ENCODE results near the gene PLEKHO2.
"Not testable (repeated sequence)": the region's sequence is repeated elsewhere in the genome, so short reads cannot be mapped to it uniquely, and the experiment has no call there.

Gene PLEKHO2, protein sequence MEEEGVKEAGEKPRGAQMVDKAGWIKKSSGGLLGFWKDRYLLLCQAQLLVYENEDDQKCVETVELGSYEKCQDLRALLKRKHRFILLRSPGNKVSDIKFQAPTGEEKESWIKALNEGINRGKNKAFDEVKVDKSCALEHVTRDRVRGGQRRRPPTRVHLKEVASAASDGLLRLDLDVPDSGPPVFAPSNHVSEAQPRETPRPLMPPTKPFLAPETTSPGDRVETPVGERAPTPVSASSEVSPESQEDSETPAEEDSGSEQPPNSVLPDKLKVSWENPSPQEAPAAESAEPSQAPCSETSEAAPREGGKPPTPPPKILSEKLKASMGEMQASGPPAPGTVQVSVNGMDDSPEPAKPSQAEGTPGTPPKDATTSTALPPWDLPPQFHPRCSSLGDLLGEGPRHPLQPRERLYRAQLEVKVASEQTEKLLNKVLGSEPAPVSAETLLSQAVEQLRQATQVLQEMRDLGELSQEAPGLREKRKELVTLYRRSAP

DNA sequence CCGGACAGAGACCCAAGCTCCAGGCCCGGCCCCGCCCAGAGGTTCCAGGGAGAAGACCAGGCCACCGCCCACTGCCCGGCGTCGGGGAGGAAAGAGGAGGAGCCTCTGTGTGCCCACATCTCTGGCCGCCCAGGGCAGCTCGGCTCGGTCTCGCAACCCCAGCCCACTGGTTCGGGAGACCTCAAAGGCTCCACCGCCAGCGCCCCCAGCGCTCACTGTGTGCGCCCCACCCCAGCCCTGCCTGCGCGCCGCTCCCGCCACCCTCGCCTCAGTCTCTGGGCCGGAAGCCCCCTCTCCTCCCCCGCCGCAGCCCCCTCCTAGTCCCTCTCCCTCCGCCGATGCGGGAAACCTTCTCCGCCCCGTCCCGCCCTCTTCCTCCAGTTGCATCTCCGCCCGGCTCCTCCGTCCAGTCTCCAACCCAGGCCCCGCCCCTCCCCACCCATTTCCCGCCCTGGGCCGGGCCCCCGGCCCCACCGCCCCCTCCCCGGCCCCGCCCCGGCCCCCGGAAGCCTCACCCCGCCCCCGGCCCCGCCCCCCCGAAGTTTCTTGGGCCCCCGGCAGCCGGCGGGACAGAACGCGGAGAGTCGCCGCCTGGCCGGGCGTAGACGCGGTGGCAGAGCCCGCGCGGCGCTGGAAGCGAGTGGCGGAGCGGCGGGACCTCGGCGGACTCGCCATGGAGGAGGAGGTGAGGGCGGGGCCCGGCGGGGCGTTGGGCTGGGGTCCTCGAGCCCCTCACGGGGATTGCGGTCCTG, at the start of gene PLEKHO2:
TSS of gene PLEKHO2 (plus strand) at position 572 of the 752 bp plus-strand sequence. CDS start at position 674, 102 bp downstream.
- DNase-seq (ENCODE audit: low read depth) = peak; percentile 58

DNA sequence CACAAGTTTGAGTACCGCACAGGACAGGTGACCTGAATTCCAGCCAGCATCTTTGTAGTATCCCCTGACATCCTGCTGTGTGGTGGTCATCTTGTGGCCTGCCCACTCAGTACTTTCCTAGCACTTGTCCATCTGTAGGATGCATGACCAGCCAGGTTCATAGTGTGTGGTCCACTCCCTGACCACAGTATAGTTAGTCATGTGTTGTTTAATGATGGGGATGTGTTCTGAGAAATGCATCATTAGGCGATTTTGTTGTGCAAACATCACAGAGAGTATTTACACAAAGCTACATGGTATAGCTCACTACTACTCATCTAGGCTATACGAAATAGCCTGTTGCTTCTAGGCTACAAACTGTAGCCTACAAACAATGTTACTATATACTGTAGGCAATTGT, 49.4 kb upstream of the PLEKHO2 start:
- no peak for DNase-seq (ENCODE audit: low read depth)

DNA sequence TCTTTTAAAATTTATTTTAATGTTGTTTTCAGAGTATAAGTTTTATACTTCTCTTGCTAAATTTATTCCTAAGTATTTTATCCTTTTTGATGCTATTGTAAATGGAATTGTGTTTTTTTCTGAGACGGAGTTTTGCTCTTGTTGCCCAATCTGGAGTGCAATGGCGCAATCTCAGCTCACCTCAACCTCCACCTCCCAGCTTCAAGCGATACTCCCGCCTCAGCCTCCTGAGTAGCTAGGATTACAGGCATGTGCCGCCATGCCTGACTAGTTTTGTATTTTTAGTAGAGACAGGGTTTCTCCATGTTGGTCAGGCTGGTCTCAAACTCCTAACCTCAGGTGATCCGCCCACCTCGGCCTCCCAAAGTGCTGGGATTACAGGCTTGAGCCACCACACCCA, 46.4 kb upstream of the PLEKHO2 start:
- not testable (repeated sequence) for DNase-seq (ENCODE audit: low read depth)

DNA sequence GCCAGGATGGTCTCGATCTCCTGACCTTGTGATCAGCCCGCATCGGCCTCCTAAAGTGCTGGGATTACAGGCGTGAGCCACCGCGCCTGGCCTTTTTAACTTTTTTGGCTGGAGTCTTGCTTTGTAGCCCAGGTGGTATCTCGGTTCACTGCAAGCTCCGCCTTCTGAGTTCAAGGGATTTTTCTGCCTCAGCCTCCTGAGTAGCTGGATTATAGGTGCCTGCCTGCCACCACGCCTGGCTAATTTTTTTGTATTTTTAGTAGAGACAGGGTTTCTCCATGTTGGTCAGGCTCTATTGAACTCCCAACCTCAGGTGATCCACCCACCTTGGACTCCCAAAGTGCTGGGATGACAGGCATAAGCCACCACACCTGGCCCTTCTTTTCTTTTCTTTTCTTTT, 45.8 kb upstream of the PLEKHO2 start:
- not testable (repeated sequence) for DNase-seq (ENCODE audit: low read depth)

DNA sequence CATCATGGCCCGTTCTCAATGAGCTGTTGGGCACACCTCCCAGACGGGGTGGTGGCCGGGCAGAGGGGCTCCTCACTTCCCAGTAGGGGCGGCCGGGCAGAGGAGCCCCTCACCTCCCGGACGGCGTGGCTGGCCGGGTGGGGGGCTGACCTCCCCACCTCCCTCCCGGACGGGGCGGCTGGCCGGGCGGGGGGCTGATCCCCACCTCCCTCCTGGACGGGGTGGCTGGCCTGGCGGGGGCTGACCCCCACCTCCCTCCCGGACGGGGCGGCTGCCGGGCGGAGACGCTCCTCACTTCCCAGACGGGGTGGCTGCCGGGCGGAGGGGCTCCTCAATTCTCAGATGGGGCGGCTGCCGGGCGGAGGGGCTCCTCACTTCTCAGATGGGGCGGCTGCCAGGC, 42.8 kb upstream of the PLEKHO2 start:
- not testable (repeated sequence) for DNase-seq (ENCODE audit: low read depth)

DNA sequence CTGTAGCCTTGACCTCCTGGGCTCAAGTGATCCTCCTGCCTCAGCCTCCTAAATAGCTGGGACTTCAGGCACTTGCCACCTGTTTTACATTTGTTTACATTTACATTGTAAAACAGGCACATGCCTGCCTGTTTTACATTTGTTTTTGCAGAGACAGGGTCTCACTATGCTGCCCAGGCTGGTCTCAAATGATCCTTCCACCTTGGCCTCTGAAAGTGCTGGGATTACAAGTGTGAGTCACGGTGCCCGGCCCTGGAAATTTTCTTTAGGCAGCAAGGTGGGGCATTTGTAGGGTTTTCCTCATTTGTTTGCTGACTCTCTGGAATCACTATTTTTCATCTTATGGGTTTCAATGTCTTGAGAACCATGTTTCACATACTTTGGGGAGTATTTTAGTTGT, 41.2 kb upstream of the PLEKHO2 start:
- no peak for DNase-seq (ENCODE audit: low read depth)

DNA sequence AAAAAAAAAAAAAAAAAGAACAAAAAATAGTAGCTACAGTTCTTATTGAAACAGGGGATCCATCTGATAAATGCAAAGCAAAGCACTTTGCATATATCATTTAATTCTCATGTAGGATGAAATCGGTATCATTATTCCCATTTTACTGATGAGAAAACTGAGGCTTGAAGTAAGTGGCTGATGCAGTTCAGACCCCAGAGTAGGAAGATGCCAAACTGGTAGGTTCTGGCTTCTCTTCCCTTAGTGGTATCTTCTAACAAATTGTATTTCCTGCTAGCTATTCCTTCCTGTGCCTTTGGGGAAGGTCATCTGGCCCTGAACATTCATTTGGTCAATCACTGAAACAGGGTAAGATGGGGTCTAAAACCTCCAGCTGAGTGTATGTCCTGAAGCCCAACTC, 38.2 kb upstream of the PLEKHO2 start:
- DNase-seq (ENCODE audit: low read depth) = no peak

DNA sequence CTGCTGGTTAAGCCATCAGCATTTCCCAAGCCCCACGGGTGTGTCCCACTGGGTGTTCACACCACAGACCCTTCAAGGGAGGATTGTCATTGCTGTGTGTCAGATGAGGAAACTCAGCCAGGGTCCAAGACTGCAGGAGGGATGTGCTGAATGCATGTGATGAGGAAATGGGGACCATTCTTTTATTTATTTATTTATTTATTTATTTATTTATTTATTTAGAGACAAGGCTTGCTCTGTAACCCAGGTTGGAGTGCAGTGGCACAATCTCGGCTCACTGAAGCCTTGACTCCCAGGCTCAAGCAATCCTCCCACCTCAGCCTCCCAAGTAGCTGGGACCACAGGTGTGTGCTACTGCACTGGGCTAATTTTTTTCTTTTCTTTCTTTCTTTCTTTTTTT, 37.1 kb upstream of the PLEKHO2 start:
- no peak for DNase-seq (ENCODE audit: low read depth)

DNA sequence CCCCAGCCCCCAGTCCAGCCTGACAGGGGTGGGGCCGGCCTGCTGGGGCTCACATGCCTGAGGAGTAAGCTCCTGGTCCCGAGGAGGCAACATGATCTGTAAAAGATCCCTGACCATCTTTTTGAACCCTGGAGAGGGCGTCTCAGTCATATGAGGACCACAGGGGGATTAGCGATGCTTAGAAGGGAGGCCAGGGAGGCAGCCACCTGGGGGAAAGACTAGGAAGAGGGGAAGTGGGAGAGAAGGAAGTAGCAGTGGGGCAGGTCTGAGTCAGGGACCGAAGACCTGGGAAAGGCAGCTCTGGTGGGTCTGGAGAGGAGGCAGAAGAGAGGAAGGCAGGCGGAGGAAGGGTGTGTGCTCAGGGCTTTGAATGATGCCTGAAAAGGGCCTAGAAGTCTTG, 35.2 kb upstream of the PLEKHO2 start:
- no peak for DNase-seq (ENCODE audit: low read depth)

DNA sequence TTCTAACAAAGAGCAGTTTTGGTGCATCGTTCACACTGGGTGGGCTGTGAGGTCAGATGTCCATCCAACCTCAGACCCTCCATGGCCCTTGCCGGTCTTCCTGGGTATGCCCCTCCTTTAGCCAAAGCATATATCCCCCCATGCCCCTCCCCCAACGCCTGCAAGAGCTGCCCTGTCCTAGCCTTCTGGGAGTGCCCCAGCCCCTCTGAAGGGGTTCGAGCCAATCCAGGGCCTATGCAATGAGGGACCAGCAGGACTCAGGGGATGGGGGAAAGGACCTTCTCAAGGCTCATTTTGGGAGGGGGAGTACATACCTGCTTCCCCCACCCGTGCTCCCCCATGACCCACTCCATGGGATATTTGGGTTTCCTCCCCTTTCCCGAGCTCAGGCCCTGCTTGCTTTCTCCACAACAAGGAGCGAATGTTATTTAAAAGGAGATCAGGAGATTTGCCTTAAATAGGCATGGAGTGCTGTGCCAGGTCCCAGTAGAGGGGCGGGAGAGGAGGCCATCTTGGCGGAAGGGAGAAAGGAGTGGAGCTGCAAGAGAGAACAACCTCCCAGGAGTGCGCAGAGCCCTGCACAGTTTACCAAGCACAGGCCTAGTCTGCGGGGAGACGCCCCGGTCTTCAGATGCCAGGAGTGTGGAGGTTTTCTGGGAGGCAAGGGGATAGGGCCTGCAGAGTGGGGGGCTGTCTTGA, 34.5 kb upstream of the PLEKHO2 start:
- no peak for DNase-seq (ENCODE audit: low read depth)

DNA sequence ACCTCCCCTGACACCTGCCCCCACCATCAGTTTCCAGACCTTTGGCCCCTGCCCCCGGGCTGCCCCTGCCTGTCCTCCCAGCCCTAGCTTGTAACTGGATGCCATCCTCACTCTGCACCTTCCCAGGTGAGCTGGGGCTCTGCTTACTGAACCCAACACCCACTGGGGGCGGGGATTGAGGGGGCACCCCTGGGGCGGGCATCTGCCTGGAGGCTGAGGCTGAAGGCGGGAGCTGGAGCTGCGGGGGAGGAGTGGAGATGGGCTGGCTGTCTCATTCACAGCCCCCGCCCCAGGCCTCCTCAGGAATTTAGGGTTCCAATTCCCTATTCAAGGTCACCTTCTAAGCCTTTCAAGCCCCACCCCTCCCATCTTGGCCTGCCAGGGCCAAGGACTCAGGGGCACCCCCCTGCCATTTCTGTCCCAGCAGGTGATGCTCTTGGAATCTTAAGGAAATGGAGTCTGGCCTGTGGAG, 33.9 kb upstream of the PLEKHO2 start:
- no peak for DNase-seq (ENCODE audit: low read depth)

DNA sequence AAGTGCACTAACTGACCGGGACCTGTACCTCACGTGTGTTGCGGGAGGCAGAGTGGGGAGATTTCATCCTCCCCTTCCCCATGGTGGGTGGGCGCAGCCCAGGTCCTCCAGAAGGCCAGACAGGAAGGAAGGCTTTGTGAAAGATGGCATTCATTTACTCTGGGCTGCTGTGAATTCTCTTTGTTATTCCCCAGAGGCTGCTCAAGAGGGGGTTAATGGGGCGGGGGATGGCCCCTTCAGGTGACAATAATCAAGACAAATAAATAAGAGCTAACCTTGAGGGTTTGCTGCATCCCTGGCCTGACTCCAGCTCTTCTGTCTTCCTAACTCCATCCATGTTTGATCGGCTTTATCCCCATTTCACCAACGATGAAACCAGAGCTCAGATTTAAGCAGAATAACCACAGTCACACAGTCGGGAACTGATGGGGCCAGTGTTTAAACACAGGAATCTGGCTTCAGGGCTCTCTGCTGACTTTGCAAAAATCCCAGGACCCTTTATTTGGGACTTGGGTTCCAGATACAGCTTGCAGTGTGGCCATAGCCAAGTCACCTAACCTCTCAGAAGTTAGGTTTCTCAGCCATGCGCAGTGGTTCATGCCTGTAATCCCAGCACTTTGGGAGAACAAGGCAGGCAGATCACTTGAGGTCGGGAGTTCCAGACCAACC, 32.8 kb upstream of the PLEKHO2 start:
- DNase-seq (ENCODE audit: low read depth) = no peak

DNA sequence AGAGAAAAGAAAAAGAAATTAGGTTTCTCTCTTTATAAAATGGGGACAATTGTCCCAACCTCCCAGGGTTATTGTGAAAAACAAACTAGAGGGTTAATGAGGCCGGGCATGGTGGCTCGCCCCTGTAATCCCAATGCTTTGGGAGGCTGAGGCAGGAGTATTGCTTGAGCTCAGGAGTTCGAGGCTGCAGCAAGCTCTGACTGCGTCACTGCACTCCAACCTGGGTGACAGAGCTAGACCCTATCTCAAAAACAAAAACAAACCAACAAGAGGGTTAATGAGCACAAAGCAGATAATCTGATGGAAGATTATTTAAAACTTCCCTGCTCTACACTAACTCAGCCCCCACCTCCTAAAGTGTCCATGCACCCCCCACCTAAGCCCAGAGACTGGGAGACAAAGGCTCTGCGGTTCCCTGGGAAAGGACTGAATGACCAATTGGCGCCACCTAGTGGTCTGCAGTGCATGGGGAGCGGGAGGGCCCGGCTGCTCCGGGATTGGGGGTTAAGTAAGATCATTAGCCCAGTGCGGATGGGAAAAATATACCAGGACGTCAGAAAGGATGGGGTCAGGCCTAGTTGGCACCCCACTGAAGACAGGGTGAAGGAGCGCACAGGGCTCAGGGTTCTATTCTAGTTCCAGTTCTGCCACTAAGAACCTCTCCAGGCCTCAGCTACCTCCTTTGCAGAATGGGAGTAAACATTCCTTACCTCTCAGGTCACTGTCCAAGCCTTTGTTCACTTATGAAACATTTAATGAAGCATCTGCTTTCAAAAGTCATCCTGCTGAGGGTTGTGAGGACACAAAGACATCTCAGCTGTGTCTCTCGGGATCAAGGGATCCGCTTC, 31.8 kb upstream of the PLEKHO2 start:
- DNase-seq (ENCODE audit: low read depth) = peak; percentile 39

DNA sequence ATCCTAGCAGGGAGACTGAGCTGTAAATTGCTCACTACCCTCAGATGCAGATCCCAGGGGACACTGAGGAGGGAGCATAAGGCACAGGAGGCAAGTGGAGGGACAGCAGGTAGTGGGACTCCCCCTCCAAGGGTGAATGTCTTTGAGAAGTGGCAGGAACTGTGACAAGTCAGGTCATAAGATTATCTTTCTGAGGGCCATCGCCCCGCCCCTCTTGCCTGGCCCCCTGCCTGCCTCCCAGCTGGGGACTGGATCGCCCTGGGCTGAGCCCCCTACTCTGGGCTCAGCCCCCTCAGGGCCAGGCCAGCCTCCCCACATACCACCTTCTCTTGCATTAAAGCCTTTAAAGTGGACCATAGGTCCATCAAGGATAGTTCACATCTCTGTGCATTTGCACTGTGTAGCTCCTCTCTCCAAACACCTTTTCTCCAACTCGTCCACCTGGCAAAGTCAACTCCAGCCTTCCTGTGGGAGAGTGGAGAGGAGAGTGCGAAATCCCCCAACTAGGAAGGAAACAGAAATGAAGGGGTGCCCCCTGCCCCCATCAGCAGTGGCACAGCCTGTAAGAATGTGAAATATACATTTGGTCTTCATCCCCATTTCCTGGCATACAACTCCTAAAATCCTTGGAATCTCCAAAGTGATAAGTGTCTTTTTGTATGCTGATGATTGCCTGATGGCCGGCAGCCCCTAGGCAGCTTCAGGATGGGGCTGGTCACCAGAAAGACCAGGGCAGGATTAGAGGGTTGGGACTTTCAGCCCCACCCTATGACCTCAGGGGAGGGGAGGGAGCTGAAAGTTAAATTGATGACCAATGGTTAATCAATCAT, 31.0 kb upstream of the PLEKHO2 start:
- DNase-seq (ENCODE audit: low read depth) = no peak

DNA sequence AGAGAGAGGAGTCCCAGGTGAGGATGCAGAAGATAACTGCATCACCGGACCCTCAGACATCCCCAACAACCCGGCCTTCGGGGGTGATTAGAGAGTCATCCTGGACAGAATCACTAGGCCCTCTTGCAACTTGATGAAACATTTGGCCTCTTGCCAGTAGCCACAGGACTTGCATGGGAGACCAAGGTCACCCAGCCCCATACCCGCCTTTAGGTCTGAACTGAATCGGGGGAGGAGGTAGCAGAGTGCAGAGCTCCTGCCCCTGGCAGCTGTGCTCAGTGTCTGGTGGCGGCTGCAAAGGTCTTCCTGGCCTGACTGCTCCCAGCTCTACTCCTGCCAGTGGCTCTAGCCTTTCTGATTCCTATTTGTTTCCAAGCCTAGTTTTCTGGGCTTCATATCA, 28.6 kb upstream of the PLEKHO2 start:
- no peak for DNase-seq (ENCODE audit: low read depth)

DNA sequence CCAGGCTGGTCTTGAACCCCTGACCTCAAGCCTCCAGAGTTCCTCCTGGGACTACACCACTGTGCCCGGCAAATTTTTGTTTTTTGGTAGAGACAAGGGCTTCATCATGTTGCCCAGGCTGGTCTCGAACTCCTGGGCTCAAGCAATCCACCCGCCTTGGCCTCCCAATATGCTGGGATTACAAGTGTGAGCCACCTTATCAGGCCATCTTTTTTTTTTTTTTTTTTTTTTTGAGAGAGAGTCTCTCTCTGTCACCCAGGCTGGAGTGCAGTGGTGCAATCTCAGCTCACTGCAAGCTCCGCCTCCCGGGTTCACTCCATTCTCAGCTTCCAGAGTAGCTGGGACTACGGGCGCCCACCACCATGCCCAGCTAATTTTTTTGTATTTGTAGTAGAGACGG, 27.4 kb upstream of the PLEKHO2 start:
- DNase-seq (ENCODE audit: low read depth) = not testable (repeated sequence)

DNA sequence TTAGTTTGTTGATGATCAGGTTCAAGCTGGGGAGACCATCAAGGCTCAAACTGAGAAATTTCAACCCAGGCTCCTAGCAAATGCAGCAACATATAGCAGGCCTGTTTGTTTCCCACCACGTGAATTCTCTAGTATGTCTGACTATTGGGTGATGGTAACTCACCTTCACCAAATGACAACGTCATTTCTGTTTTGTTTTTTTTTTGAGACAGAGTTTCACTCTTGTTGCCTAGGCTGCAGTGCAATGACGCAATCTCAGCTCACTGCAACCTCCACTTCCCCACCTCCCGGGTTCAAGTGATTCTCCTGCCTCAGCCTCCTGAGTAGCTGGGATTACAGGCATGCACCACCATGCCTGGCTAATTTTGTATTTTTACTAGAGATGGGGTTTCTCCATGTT, 26.8 kb upstream of the PLEKHO2 start:
- not testable (repeated sequence) for DNase-seq (ENCODE audit: low read depth)

DNA sequence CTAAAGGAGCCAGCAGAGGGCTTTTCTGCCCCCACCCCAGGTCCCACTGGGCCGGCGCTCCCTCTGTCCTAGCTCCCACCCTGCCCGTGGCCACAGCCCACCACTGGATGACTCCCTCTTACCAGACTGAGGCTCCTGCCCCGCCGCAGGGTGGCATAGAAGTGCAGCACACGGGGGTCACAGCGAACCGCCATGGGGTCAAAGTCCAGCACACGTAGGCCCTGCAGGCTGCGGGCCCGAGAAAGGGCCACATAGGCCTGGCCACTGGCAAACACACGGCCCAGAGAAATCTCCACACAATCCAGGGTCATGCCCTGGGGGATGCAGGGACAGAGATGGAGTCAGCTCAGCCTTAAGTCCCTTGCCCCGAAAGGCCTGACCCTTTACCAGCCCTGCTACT, 25.3 kb upstream of the PLEKHO2 start:
- no peak for DNase-seq (ENCODE audit: low read depth)

DNA sequence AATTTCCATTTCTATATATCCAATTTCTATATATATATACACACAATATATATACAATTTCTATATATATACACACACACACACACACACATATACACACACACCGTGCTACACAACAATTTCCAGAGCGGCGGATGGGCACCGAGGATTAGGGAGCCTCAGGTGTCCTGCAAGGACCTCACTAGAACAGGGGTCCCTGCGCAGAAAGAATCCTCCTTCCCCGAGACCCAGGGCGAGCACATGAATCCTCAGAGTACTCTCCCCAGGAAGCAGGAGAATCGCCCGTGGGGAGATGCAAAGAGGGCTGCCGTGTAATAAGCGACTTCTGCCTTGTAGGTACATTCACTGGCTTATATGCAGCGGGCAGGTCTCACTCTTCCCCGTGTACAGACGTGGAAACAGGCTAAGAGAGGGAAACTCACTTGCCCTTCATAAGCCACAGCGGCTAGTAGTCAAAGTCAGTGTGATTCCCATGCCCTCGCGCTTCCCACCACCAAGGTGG, 16.7 kb upstream of the PLEKHO2 start:
- DNase-seq (ENCODE audit: low read depth) = no peak
